ENCODE results near the gene PHACTR1. TPM values are rescaled to one million over a fixed set of nuclear protein-coding genes. Genes with fewer than 3 reads are reported as not detected.
"Not testable (repeated sequence)": the region's sequence is repeated elsewhere in the genome, so short reads cannot be mapped to it uniquely, and the experiment has no call there.

Gene PHACTR1
- total RNA-seq, 1 donor, result 0.43 TPM

DNA sequence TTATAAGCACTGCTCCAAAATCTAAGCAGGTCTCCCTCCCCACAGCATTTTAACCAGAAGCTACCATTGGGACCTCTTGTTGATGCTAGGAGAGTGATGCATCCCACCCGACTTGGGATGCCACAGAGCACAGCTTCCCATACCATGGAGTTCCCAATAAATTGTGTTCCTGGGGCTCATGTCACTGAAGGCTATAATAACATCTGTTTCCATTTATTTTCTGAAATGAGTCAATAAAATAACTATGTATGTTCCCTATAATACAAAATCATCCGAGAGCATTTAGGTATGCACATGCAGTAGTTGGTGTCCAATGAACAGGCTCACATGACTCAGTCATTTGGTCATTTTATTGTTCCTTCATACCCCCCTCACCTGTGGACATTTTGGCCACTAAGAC is 407.6 kb downstream of the PHACTR1 start:
- H3K4me3 ChIP-seq (ENCODE audit: low read depth, low read length), result no peak overlapping the region
- TF ChIP-seq, protein P1, sequence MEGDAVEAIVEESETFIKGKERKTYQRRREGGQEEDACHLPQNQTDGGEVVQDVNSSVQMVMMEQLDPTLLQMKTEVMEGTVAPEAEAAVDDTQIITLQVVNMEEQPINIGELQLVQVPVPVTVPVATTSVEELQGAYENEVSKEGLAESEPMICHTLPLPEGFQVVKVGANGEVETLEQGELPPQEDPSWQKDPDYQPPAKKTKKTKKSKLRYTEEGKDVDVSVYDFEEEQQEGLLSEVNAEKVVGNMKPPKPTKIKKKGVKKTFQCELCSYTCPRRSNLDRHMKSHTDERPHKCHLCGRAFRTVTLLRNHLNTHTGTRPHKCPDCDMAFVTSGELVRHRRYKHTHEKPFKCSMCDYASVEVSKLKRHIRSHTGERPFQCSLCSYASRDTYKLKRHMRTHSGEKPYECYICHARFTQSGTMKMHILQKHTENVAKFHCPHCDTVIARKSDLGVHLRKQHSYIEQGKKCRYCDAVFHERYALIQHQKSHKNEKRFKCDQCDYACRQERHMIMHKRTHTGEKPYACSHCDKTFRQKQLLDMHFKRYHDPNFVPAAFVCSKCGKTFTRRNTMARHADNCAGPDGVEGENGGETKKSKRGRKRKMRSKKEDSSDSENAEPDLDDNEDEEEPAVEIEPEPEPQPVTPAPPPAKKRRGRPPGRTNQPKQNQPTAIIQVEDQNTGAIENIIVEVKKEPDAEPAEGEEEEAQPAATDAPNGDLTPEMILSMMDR (IDR thresholded peaks at IDR 0.05; ENCODE audit: insufficient read depth, low read depth, low read length), result no peak
- DNase-seq (ENCODE audit: low read depth), result no peak

DNA sequence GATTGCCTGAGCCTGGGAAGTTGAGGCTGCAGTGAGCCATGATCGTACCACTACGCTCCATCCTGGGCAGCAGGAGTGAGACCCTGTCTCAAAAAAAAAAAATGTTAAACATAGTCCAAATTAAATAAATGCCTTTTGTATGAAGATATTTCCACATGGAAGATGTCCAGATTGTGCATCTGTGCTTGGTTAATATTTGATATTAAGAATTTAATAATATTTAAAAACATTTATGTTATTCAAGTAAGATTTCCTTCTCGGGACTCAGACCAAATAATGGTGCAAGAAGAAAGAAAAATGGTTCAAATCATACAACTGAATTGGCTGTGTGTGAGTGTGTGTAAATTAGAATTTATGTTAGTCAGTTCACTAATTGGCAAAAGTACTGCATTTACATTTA is 409.3 kb downstream of the PHACTR1 start:
- no peak for DNase-seq (ENCODE audit: low read depth)
- TF ChIP-seq, protein P1 (IDR thresholded peaks at IDR 0.05; ENCODE audit: insufficient read depth, low read depth, low read length), result no peak
- H3K4me3 ChIP-seq (ENCODE audit: low read depth, low read length), result no peak overlapping the region

DNA sequence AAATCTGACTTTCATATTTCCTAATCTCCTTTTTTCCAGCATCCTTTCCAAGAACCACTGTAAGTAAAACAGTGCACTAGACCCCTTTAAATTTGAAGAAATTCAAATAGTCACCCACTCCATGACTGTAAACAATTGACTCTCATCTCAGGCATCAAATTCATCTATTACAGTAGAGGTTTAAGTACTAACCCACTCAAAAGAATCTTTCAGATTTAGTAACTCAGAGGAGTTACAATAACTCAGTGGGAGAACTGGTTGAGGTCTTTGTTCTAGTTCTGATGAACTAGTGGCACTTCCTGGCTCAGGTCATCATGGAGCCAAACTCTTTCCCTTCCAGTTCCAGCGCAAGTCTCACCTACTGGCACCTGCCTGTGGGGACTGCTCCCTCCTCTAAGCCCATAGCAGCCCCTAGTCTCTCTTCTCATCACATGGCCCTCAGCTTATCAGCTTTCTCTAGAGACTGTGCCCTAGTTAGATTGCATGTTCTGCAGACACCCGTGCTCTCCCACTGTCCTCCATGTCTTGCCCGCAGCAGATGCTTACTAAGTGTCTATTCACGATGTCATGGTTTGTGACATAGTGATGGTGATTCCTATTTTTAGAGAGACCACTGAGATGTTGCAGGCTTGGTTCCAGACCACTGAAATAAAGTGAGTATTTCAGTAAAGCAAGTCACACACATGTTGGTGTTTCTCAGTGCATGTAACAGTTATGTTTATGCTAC is 415.5 kb downstream of the PHACTR1 start:
- DNase-seq (ENCODE audit: low read depth), result no peak
- TF ChIP-seq, protein P1 (IDR thresholded peaks at IDR 0.05; ENCODE audit: insufficient read depth, low read depth, low read length), result no peak
- no peak overlapping the region for H3K4me3 ChIP-seq (ENCODE audit: low read depth, low read length)

DNA sequence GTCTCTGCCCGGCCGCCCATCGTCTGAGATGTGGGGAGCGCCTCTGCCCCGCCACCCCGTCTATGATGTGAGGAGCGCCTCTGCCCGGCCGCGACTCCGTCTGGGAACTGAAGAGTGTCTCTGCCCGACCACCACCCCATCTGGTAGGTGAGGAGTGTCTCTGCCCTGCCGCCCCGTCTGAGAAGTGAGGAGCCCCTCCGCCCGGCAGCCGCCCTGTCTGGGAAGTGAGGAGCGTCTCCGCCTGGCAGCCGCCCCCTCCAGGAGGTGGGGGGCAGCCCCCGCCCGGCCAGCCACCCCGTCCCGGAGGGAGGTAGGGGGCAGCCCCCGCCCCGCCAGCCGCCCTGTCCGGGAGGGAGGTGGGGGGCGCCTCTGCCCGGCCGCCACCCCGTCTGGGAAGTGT is 417.3 kb downstream of the PHACTR1 start:
- H3K4me3 ChIP-seq (ENCODE audit: low read depth, low read length); DNase-seq (ENCODE audit: low read depth): not testable (repeated sequence)

DNA sequence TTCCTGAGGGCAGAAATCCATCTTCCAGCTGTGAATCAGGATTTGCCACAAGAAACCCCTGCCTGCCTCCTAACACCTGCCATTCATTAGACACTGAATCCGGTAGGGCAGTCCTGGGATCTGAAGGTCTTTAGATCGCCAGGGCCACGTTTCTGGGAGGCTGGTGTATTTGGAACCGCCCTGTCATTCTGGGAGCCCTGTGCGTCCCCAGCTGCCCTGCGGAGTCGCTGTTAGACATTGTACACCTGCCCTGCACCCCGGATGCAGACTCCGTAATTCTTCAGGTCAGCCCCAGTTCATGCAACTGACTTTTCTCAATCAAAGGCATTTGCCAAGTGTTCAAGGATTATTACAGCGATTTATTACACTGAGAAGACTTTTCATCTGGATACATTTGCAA is 418.6 kb downstream of the PHACTR1 start:
- H3K4me3 ChIP-seq (ENCODE audit: low read depth, low read length), result no peak overlapping the region
- no peak for DNase-seq (ENCODE audit: low read depth)
- TF ChIP-seq, protein P1 (IDR thresholded peaks at IDR 0.05; ENCODE audit: insufficient read depth, low read depth, low read length), result no peak

DNA sequence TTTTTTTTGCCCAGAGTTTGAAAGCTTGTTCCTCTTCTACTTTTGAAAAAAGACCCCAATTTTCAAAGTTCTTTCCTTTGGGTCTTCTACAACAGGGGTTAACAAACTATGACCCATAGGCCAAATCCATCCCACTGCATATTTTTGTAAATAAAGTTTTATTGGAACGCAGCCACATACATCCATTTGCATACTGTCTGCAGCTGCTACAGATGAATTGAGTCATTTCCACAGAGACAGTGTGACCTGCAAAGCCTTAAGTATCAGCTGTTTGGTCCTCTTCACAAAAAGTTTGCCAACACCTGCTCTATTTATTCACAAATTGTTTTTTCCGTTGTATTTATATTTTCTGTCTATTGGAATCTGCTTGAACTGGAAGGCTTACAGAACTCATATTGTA is 422.6 kb downstream of the PHACTR1 start:
- no peak overlapping the region for H3K4me3 ChIP-seq (ENCODE audit: low read depth, low read length)
- TF ChIP-seq, protein P1 (IDR thresholded peaks at IDR 0.05; ENCODE audit: insufficient read depth, low read depth, low read length), result no peak
- no peak for DNase-seq (ENCODE audit: low read depth)

DNA sequence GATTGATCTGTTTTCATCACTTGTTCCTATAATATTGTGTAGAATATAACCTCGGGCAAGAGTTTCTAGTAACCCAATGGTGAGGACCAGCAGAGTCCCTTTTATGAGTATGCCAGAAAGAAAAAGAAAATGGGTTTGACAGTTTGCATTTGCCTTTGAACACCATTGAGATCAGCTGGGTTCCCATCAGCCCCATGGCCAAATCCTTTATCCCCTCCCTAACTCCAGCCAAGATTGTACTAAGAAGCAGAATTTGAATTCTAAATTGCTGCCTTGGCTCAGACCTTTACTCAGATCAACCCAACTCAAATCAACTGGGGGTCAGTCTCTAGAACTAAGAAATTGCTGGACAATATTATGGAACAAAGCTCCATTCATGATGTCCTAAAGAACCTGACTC is 424.4 kb downstream of the PHACTR1 start:
- TF ChIP-seq, protein P1 (IDR thresholded peaks at IDR 0.05; ENCODE audit: insufficient read depth, low read depth, low read length), result no peak
- no peak for DNase-seq (ENCODE audit: low read depth)

More for the DNA sequence above, 424.4 kb downstream of the PHACTR1 start:
- H3K4me3 ChIP-seq (ENCODE audit: low read depth, low read length), result no peak overlapping the region
